Muscle of arm (tissue), 12 donors: ENCODE results near the gene FBLN5. TPM values are rescaled to one million over a fixed set of nuclear protein-coding genes. Genes with fewer than 3 reads are reported as not detected.
A peak's percentile ranks its signal among the peaks of the same experiment; 100 is the strongest.
"Not testable (repeated sequence)": the region's sequence is repeated elsewhere in the genome, so short reads cannot be mapped to it uniquely, and the experiment has no call there.

Experiments
- DNase-seq: peaks from one replicate; pipeline ENCODE4 v3.0.0-alpha.2; 2013
- polyA plus RNA-seq, 12 donors: library from polyadenylated mRNA; unstranded; fragments of 120-200 nt; gene quantifications; one replicate each; pipeline ENCODE4 v1.2.1, GENCODE V29; 2013; ENCODE audit not compliant: insufficient read length in 12 of 12

Gene FBLN5
- polyA plus RNA-seq, 12 donors = 72.2 to 129 (median 86.7) TPM; not detected in 1

GRCh38 chr14:91888641-91889476, 58.6 kb downstream of the FBLN5 start:
- no peak for DNase-seq

- no peak for DNase-seq
Observed at GRCh38 chr14:91886961-91887360, 60.5 kb downstream of the FBLN5 start.

GRCh38 chr14:91885839-91886238, 61.7 kb downstream of the FBLN5 start:
- no peak for DNase-seq

- no peak for DNase-seq
Observed at GRCh38 chr14:91885113-91885712, 62.3 kb downstream of the FBLN5 start.

- DNase-seq = no peak
Observed at GRCh38 chr14:91884664-91885063, 62.8 kb downstream of the FBLN5 start.

- peak; percentile 68 for DNase-seq
Observed at GRCh38 chr14:91883753-91884152, 63.7 kb downstream of the FBLN5 start.

GRCh38 chr14:91882776-91883175, 64.7 kb downstream of the FBLN5 start:
- no peak for DNase-seq

GRCh38 chr14:91882369-91882768, 65.1 kb downstream of the FBLN5 start:
- no peak for DNase-seq

GRCh38 chr14:91879196-91879595, 68.3 kb downstream of the FBLN5 start:
- DNase-seq = no peak

- DNase-seq = no peak
Observed at GRCh38 chr14:91878274-91878673, 69.2 kb downstream of the FBLN5 start.

- DNase-seq = no peak
Observed at GRCh38 chr14:91877376-91877915, 70.0 kb downstream of the FBLN5 start.

GRCh38 chr14:91876492-91876891, 71.0 kb downstream of the FBLN5 start:
- no peak for DNase-seq

GRCh38 chr14:91875525-91876286, 71.8 kb downstream of the FBLN5 start:
- no peak for DNase-seq

- DNase-seq = no peak
Observed at GRCh38 chr14:91873471-91874415, 73.8 kb downstream of the FBLN5 start.

- no peak for DNase-seq
Observed at GRCh38 chr14:91872517-91873470, 74.7 kb downstream of the FBLN5 start.

GRCh38 chr14:91872011-91872501, 75.4 kb downstream of the FBLN5 start:
- no peak for DNase-seq

GRCh38 chr14:91871401-91871800, 76.1 kb downstream of the FBLN5 start:
- DNase-seq = not testable (repeated sequence)

- DNase-seq = no peak
Observed at GRCh38 chr14:91870890-91871289, 76.6 kb downstream of the FBLN5 start.

GRCh38 chr14:91870001-91870400, 77.5 kb downstream of the FBLN5 start:
- no peak for DNase-seq

- DNase-seq = no peak
Observed at GRCh38 chr14:91869556-91869955, 77.9 kb downstream of the FBLN5 start.
